Endodermal cell (in vitro differentiated cells): ENCODE measurements around the gene JPH2. TPM values are rescaled to one million over a fixed set of nuclear protein-coding genes. Genes with fewer than 3 reads are reported as not detected.
A peak's percentile ranks its signal among the peaks of the same experiment; 100 is the strongest.

Experiments
- DNase-seq: peaks from one replicate; pipeline ENCODE4 v3.0.0-alpha.2; 2017
- H3K27ac ChIP-seq: 2 replicates; pipeline ENCODE4 v1.5.1; 2013; ENCODE audit warnings: mild to moderate bottlenecking, low read depth, low read length, moderate library complexity
- H3K27me3 ChIP-seq: 2 replicates; pipeline ENCODE4 v1.6.1; 2013; ENCODE audit warnings: mild to moderate bottlenecking, low read length, moderate library complexity; ENCODE audit not compliant: insufficient read depth, control insufficient read depth, poor library complexity, severe bottlenecking
- H3K36me3 ChIP-seq: 2 replicates; pipeline ENCODE4 v1.7.0; 2013; ENCODE audit warnings: mild to moderate bottlenecking, low read length, moderate library complexity; ENCODE audit not compliant: control insufficient read depth, insufficient read depth
- H3K4me1 ChIP-seq: one replicate; pipeline ENCODE4 v1.7.0; 2013; ENCODE audit warnings: low read length; ENCODE audit not compliant: control insufficient read depth, insufficient read depth
- H3K4me3 ChIP-seq: 2 replicates; pipeline ENCODE4 v1.5.1; 2013; ENCODE audit warnings: mild to moderate bottlenecking, low read length, moderate library complexity
- H3K9ac ChIP-seq: 2 replicates; pipeline ENCODE4 v1.6.1; 2013; ENCODE audit warnings: mild to moderate bottlenecking, low read length, moderate library complexity; ENCODE audit not compliant: poor library complexity, severe bottlenecking; ENCODE audit errors: extremely low read depth
- H3K9me3 ChIP-seq: 2 replicates; pipeline ENCODE4 v1.6.1; 2013; ENCODE audit warnings: mild to moderate bottlenecking, low read length, moderate library complexity; ENCODE audit not compliant: control insufficient read depth
- H3K27ac Mint-ChIP-seq: 2 replicates; pipeline ENCODE4 v1.8.0; 2020; ENCODE audit warnings: mixed read lengths
- H3K27me3 Mint-ChIP-seq: 2 replicates; pipeline ENCODE4 v1.8.0; 2021; ENCODE audit warnings: mild to moderate bottlenecking, mixed read lengths; ENCODE audit not compliant: insufficient read depth
- H3K36me3 Mint-ChIP-seq: 2 replicates; pipeline ENCODE4 v1.8.0; 2020; ENCODE audit warnings: low read depth, mixed read lengths
- H3K4me1 Mint-ChIP-seq: 2 replicates; pipeline ENCODE4 v1.8.0; 2020; ENCODE audit warnings: mixed read lengths
- H3K4me3 Mint-ChIP-seq: 2 replicates; pipeline ENCODE4 v1.8.0; 2020; ENCODE audit warnings: mild to moderate bottlenecking, moderate library complexity, mixed read lengths
- H3K9me3 Mint-ChIP-seq: 2 replicates; pipeline ENCODE4 v1.8.0; 2020; ENCODE audit warnings: mild to moderate bottlenecking, mixed read lengths
- CTCF ChIP-seq: fragments of 200-600 bp; sonication (generic); conservative IDR thresholded peaks from 2 replicates; pipeline ENCODE4 v1.5.0; 2021; ENCODE audit warnings: antibody characterized with exemption, mild to moderate bottlenecking
- WGBS, 2 experiments: methylation state at CpG; one replicate each; pipeline versions ENCODE4 v1.1.5 to v1.1.7; 2013; ENCODE audit warnings: missing lambda C conversion rate in 2 of 2, mixed read lengths in 1 of 2; ENCODE audit not compliant: insufficient coverage in 1 of 2, insufficient read length in 1 of 2; 5-methylcytosine and 5-hydroxymethylcytosine counted together
- total RNA-seq, 2 donors: library from RNA; stranded (reverse); fragmentation: NEBNext Ultra II Directional in 1 of 2; extraction: Animal tissue kit (Norgen Biotek cat#: 25700) in 1 of 2; gene quantifications; 2 replicates in 1 of 2; 3 replicates in 1 of 2; pipeline ENCODE4 v1.2.1, GENCODE V29; 2021

JPH2 gene
- total RNA-seq, 2 donors from 2014 or later: 0.86 to 1.0 TPM

GRCh38 chr20:44187772-44188709 is 1.1 kb upstream of the JPH2 start:
- Mint-ChIP-seq H3K27me3 (peaks cover 8% of the 10 kb centered on the region), H3K27ac (peak overlapping the region; percentile 79), H3K4me3 (peak overlapping the region; percentile 58), H3K4me1 (peaks cover 16% of the 10 kb centered on the region), H3K9me3 (no peaks in the 10 kb centered on the region), H3K36me3 (no peaks in the 10 kb centered on the region)
- H3K9me3 ChIP-seq: no peaks in the 10 kb centered on the region
- H3K4me1 ChIP-seq: peaks cover 9% of the 10 kb centered on the region
- peak; percentile 69 for DNase-seq
- peak overlapping the region; percentile 19 for H3K27ac ChIP-seq
- WGBS, 2 experiments: 65 to 85% methylated on average over 3 to 8 of the region's 8 CpGs
- no peaks in the 10 kb centered on the region for H3K36me3 ChIP-seq
- H3K27me3 ChIP-seq: no peaks in the 10 kb centered on the region
- TF ChIP-seq CTCF: no peak
- peak overlapping the region; percentile 26 for H3K9ac ChIP-seq
- peak overlapping the region; percentile 71 for H3K4me3 ChIP-seq

GRCh38 chr20:44186674-44187053 is 324 bp downstream of the JPH2 start:
- H3K27me3 Mint-ChIP-seq: peaks cover 8% of the 10 kb centered on the region
- no peak for DNase-seq
- Histone ChIP-seq H3K9me3 (no peaks in the 10 kb centered on the region), H3K4me1 (peaks cover 9% of the 10 kb centered on the region), H3K27ac (no peak overlapping the region), H3K27me3 (no peaks in the 10 kb centered on the region), H3K4me3 (peak overlapping the region; percentile 71), H3K36me3 (no peaks in the 10 kb centered on the region), H3K9ac (peak overlapping the region; percentile 26)
- peaks cover 23% of the 10 kb centered on the region for H3K4me1 Mint-ChIP-seq
- TF ChIP-seq CTCF: no peak
- 33 to 41% methylated on average over 3 to 14 of the region's 14 CpGs for WGBS, 2 experiments
- peak overlapping the region; percentile 58 for H3K4me3 Mint-ChIP-seq
- H3K9me3 Mint-ChIP-seq: no peaks in the 10 kb centered on the region
- no peaks in the 10 kb centered on the region for H3K36me3 Mint-ChIP-seq
- no peak overlapping the region for H3K27ac Mint-ChIP-seq

- no peaks in the 10 kb centered on the region for H3K36me3 Mint-ChIP-seq
- TF ChIP-seq CTCF: no peak
- no peaks in the 10 kb centered on the region for H3K9me3 Mint-ChIP-seq
- peak overlapping the region; percentile 58 for H3K4me3 Mint-ChIP-seq
- Histone ChIP-seq H3K9ac (no peak overlapping the region), H3K27ac (no peak overlapping the region), H3K4me1 (peaks cover 9% of the 10 kb centered on the region), H3K4me3 (peak overlapping the region; percentile 71), H3K27me3 (no peaks in the 10 kb centered on the region), H3K36me3 (no peaks in the 10 kb centered on the region), H3K9me3 (no peaks in the 10 kb centered on the region)
- DNase-seq: no peak
- 86 to 92% methylated on average over 11 to 14 of the region's 14 CpGs for WGBS, 2 experiments
- H3K27me3 Mint-ChIP-seq: peaks cover 8% of the 10 kb centered on the region
- H3K4me1 Mint-ChIP-seq: peaks cover 27% of the 10 kb centered on the region
- no peak overlapping the region for H3K27ac Mint-ChIP-seq
These were observed 787 bp downstream of the JPH2 start for GRCh38 chr20:44186201-44186600.
